Epithelial cell of proximal tubule (primary cell): ENCODE data around the gene STYX. TPM values are rescaled to one million over a fixed set of nuclear protein-coding genes. Genes with fewer than 3 reads are reported as not detected.

ENCODE experiments used
- DNase-seq: peaks from one replicate; pipeline ENCODE4 v3.0.0-alpha.2; 2011; ENCODE audit warnings: low read depth
- H3K4me3 ChIP-seq: 2 replicates; pipeline ENCODE4 v1.5.1; 2011; ENCODE audit warnings: low read depth, mild to moderate bottlenecking, low read length
- total RNA-seq: library from RNA; depleted of rRNA; stranded (reverse); fragments of >200 nt; gene quantifications from 2 replicates; pipeline ENCODE4 v1.2.3, GENCODE V29; 2015
- TF ChIP-seq, protein P1 (sequence below): conservative IDR thresholded peaks from 2 replicates; pipeline ENCODE4 v1.5.1; 2012; ENCODE audit warnings: low read depth, mild to moderate bottlenecking, low read length

Gene STYX
- total RNA-seq, 1 donor from 2014 or later = 12.2 TPM

DNA sequence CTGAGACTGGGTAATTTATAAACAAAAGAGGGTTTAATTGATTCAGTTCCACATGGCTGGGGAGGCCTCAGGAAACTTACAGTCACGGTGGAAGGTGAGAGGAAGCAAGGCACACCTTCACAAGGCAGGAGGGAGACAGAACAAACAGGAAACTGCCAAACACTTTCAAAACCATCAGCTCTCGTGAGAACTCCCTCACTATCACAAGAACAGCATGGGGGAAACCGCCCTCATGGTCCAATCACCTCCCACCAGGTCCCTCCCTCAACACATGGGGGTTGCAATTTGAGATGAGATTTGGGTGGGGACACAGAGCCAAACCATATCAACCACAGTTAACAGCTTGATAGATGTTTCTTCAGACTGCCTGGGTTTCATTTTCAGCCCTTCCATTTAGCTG lies 67.7 kb downstream of the STYX start:
- TF ChIP-seq, protein P1, sequence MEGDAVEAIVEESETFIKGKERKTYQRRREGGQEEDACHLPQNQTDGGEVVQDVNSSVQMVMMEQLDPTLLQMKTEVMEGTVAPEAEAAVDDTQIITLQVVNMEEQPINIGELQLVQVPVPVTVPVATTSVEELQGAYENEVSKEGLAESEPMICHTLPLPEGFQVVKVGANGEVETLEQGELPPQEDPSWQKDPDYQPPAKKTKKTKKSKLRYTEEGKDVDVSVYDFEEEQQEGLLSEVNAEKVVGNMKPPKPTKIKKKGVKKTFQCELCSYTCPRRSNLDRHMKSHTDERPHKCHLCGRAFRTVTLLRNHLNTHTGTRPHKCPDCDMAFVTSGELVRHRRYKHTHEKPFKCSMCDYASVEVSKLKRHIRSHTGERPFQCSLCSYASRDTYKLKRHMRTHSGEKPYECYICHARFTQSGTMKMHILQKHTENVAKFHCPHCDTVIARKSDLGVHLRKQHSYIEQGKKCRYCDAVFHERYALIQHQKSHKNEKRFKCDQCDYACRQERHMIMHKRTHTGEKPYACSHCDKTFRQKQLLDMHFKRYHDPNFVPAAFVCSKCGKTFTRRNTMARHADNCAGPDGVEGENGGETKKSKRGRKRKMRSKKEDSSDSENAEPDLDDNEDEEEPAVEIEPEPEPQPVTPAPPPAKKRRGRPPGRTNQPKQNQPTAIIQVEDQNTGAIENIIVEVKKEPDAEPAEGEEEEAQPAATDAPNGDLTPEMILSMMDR = no peak
- no peak overlapping the region for H3K4me3 ChIP-seq
- DNase-seq = no peak

DNA sequence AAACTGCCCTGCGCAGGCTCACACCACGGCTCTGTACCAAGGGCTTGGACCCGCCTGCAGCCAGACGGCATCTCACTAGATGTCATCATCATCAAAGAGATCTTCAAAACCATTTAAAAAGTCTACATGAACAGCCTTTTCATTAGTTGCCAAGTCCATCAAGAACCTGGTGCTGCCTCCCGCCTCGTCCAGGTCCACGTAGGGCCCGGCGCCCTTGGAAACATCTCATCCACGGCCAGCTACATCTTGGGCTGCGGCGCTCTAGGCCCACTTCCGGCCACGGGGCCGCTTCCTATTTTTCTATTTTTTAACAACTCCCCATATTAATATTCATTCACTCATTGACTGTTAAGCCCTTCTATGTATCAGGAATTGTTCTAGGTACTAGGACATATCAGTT lies 68.9 kb downstream of the STYX start:
- no peak for DNase-seq
- H3K4me3 ChIP-seq = no peak overlapping the region
- TF ChIP-seq, protein P1 = no peak

DNA sequence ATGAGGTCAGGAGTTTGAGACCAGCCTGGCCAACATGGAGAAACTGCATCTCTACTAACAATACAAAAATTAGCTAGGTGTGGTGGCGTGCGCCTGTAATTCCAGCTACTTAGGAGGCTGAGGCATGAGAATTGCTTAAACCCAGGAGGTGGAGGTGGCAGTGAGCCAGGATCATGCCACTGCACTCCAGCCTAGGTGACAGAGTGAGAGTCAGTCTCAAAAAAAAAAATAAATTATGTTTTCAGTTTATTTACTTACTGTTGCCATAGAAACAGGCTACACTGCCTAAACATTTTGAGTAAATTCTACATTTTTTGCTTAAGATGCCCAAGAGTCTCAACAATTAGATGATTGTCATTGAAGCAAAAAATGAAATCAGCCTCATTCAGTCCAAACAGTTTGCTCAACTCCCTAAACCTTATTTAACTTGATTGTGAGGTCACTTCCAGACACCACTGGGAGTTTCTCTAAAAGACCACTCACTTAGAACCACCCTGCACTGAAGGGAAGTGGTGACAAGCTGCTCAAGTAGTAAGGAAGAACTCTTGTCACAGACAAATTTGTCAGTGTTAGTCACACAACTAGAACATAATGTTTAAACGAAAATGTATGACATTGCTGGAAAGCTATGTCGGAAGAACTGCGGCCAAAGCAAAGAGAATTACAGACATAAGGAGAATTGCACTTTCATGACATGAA lies 71.2 kb downstream of the STYX start:
- no peak overlapping the region for H3K4me3 ChIP-seq
- no peak for DNase-seq
- TF ChIP-seq, protein P1 = no peak

DNA sequence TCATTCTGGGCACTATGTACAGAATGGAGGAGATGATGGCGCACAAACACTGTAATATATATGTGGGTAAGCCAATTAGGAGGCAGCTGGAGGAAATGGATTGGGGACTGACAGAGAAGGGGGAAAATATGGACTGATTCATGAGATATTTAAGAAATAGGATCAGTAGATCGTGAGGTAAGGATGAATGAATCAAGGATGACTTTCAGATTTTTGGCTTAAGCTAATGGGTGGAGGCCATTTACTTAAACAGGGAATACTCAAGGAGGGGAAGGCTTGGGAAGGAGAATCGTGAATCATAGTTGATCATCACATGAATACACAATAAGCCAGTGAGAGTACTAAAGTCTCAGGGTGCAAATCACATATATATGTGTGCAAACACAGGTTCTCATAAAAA lies 72.6 kb downstream of the STYX start:
- H3K4me3 ChIP-seq = no peak overlapping the region
- TF ChIP-seq, protein P1 = no peak
- no peak for DNase-seq

DNA sequence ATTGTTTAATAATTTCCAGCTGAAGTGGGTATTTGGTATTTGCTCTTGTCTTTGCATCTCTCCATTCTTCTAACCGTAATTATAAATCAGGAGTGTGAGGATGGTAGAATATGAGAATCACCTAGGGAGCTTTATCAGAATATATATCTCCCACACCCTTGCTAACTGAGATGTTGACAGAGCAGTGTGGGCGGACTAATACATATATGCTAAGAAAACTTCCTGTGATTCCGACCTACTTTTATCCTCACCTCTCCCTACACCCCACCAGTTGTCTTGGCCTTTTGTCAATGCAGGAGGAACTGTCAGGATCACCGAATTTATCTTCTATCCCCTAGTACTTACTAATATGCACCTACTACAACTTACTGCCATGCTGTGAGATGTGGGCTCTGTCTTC lies 76.1 kb downstream of the STYX start:
- H3K4me3 ChIP-seq = no peak overlapping the region

DNA sequence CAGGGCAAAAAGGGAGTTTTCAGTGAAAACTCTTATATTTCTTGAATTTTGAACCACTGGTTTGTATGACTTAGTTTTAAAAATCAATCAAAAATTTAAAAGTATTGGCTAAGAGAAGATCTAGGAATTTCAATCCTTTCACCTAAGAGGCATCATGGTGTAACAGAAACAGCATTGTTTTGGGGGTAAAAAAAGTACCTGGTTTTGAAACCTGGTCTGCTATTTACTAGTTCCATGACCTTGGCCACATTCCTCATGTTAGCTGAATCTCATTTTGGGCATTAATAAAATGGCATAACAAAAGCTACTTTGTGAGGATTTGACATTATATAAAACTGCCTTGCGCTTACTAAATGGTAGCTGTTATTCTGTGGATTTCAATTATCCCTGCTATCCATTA lies 78.1 kb downstream of the STYX start:
- no peak for DNase-seq
- H3K4me3 ChIP-seq = no peak overlapping the region
- TF ChIP-seq, protein P1 = no peak

More for the DNA sequence above, 76.1 kb downstream of the STYX start:
- no peak for DNase-seq
- TF ChIP-seq, protein P1 = no peak

DNA sequence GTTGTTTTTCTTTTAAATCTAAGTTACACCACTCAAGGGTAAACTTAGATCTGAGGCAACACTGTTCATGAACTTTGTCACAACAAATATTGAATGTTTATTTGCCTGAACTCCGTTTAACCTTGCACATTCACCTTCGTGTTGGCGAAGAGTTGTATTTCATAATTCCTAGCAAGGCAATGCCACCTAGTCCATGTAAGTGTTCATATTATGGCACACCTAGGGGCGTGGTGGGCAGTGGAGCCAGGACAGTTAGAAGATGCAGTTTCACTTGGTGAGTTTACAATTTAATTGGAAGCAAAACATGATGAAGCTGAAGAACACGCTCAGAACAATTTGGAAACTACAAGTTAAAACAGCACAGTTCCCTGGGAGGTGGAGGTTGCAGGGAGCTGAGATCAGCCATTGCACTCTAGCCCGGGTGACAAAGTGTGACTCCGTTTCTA lies 91.9 kb downstream of the STYX start:
- H3K4me3 ChIP-seq = no peak overlapping the region
- DNase-seq = no peak
- TF ChIP-seq, protein P1 = no peak
